K562 (cell line): ENCODE measurements around the gene MX1. TPM values are rescaled to one million over a fixed set of nuclear protein-coding genes. Genes with fewer than 3 reads are reported as not detected.

Experiments
- ATAC-seq: fragments of 200-7000 bp; cut with Tn5 transposase; 3 replicates; pipeline ENCODE4 v1.9.1; 2020; ENCODE audit warnings: moderate library complexity
- BruUV-seq: library from RNA; stranded (reverse); fragments of 400-500 nt; replicated peaks from 2 replicates; lab custom pipeline; 2021; lab: Mats Ljungman, UMichigan
- CTCF ChIA-PET: fragments of 300-600 bp; formaldehyde crosslinking; extraction: SDS; loops from one replicate; lab custom pipeline; 2021; ENCODE audit warnings: low intra/inter-chr PET ratio; lab: Yijun Ruan, JAX
- POLR2A ChIA-PET: fragments of 300-600, 350-650 bp; sonication (Branson Sonifier 250); formaldehyde crosslinking; extraction: SDS; loops from one replicate; lab custom pipeline; 2021; ENCODE audit warnings: antibody characterized with exemption, inconsistent platforms; lab: Yijun Ruan, JAX
- DNase-seq, 4 experiments: peaks; one replicate each; pipeline versions ENCODE4 v3.0.0 to v3.0.0-alpha.2; 2011 to 2018; ENCODE audit warnings: low spot score in 3 of 4, mixed read lengths in 3 of 4; ENCODE audit errors: extremely low read depth in 1 of 4
- FAIRE-seq: peaks from 2 replicates; lab custom pipeline; 2011; peaks lifted over from hg19 to GRCh38; lab: Jason Lieb, UNC
- H2AFZ ChIP-seq: 2 replicates; pipeline ENCODE4 v1.6.0; 2011; ENCODE audit warnings: low read depth, low read length, control low read depth, inconsistent platforms
- H3K27ac ChIP-seq: fragments of 200-600 bp; 3 replicates; pipeline ENCODE4 v1.8.0; 2011; ENCODE audit warnings: low read depth, mild to moderate bottlenecking, control low read depth, inconsistent platforms, low read length, moderate library complexity, mixed read lengths; ENCODE audit errors: extremely low read depth
- H3K27me3 ChIP-seq, 2 experiments: fragments of 300-600 bp in 1 of 2; 2 replicates in 1 of 2; 3 replicates in 1 of 2; pipeline versions ENCODE4 v1.6.0 to v1.8.0; 2011; ENCODE audit warnings: inconsistent platforms in 2 of 2, low read length in 2 of 2, mild to moderate bottlenecking in 1 of 2, mixed read lengths in 1 of 2, moderate library complexity in 1 of 2; ENCODE audit not compliant: control insufficient read depth in 2 of 2, insufficient read depth in 2 of 2
- H3K36me3 ChIP-seq: fragments of 300-600 bp; 3 replicates; pipeline ENCODE4 v1.8.0; 2011; ENCODE audit warnings: mild to moderate bottlenecking, low read length, inconsistent platforms; ENCODE audit not compliant: control insufficient read depth, insufficient read depth
- H3K4me1 ChIP-seq, 2 experiments: fragments of 200-600 bp in 1 of 2; replicated peaks in 1 of 2; 2 replicates in 1 of 2; 3 replicates in 1 of 2; pipeline versions ENCODE4 v1.5.1 to v1.8.0; 2011; ENCODE audit warnings: inconsistent platforms in 2 of 2, low read length in 2 of 2, mild to moderate bottlenecking in 1 of 2, mixed read lengths in 1 of 2, moderate library complexity in 1 of 2; ENCODE audit not compliant: control insufficient read depth in 2 of 2, insufficient read depth in 2 of 2
- H3K4me2 ChIP-seq: 2 replicates; pipeline ENCODE4 v1.6.1; 2011; ENCODE audit warnings: low read length, control low read depth, inconsistent platforms, mixed read lengths; ENCODE audit not compliant: insufficient read depth
- H3K4me3 ChIP-seq: fragments of 200-600 bp; sonication (generic), shearing (Covaris generic); 2 replicates; pipeline ENCODE4 v1.5.1; 2016; ENCODE audit warnings: control low read depth, inconsistent platforms
- H3K79me2 ChIP-seq: fragments of 200-600 bp; 3 replicates; pipeline ENCODE4 v1.8.0; 2011; ENCODE audit warnings: low read length, inconsistent platforms; ENCODE audit not compliant: control insufficient read depth, insufficient read depth
- H3K9ac ChIP-seq, 2 experiments: 2 replicates each; pipeline versions ENCODE4 v1.6.0 to v1.6.1; 2011; ENCODE audit warnings: low read depth in 2 of 2, low read length in 2 of 2, control low read depth in 1 of 2, inconsistent platforms in 1 of 2, mild to moderate bottlenecking in 1 of 2, mixed read lengths in 1 of 2; ENCODE audit not compliant: insufficient read depth in 1 of 2
- H3K9me1 ChIP-seq: one replicate; pipeline ENCODE4 v1.6.0; 2011; ENCODE audit warnings: inconsistent platforms, mild to moderate bottlenecking, low read length, moderate library complexity; ENCODE audit not compliant: control insufficient read depth, insufficient read depth
- H3K9me3 ChIP-seq: replicated peaks from 2 replicates; pipeline ENCODE4 v1.5.1; 2011; ENCODE audit warnings: low read depth, low read length, inconsistent platforms; ENCODE audit not compliant: control insufficient read depth, insufficient read depth
- H4K20me1 ChIP-seq: replicated peaks from 2 replicates; pipeline ENCODE4 v1.6.1; 2011; ENCODE audit warnings: low read length, inconsistent platforms, mixed read lengths; ENCODE audit not compliant: control insufficient read depth, insufficient read depth
- BACH1 ChIP-seq: fragments of 200-800 bp; sonication (Bioruptor generic); IDR thresholded peaks from 2 replicates; pipeline ENCODE4 v1.6.1; 2016; ENCODE audit warnings: missing genetic modification characterization, missing compliant biosample characterization
- CEBPB ChIP-seq: fragments of 450-650 bp; IDR thresholded peaks from 2 replicates; pipeline ENCODE4 v1.6.1; 2016; ENCODE audit warnings: missing genetic modification characterization, missing compliant biosample characterization
- DIDO1 ChIP-seq: fragments of 450-650 bp; IDR thresholded peaks from 2 replicates; pipeline ENCODE4 v1.6.1; 2016; ENCODE audit warnings: low read depth, missing biosample characterization, missing genetic modification characterization
- NFIX ChIP-seq: fragments of 250-450 bp; sonication (Bioruptor Pico); IDR thresholded peaks from 2 replicates; pipeline ENCODE4 v1.4.0; 2020; ENCODE audit warnings: low read depth, mild to moderate bottlenecking, moderate library complexity
- RERE ChIP-seq: sonication (generic); formaldehyde crosslinking; IDR thresholded peaks from 2 replicates; pipeline ENCODE4 v1.8.0; 2023; ENCODE audit warnings: missing genetic modification reagents, mild to moderate bottlenecking, borderline replicate concordance
- RNF219 ChIP-seq: fragments of 250-450 bp; sonication (Bioruptor Pico); IDR thresholded peaks from 2 replicates; pipeline ENCODE4 v1.5.0; 2022; ENCODE audit warnings: mild to moderate bottlenecking
- WGBS: fragments of 100-300 bp; shearing (Covaris generic); methylation state at CpG from one replicate; pipeline ENCODE4 v1.1.6; 2016; ENCODE audit warnings: low coverage, mixed read lengths; ENCODE audit not compliant: insufficient coverage; ENCODE audit errors: missing lambda C conversion rate; 5-methylcytosine and 5-hydroxymethylcytosine counted together
- in situ Hi-C: fragments of 300-500 bp; cut with MboI; formaldehyde crosslinking; loops from 4 replicates; pipeline ENCODE4 v1.15.0; 2018; ENCODE audit warnings: inconsistent platforms, mixed read lengths
- intact Hi-C: fragments of 100-400 bp; cut with micrococcal nuclease; formaldehyde crosslinking; loops from 2 replicates; pipeline ENCODE4 v1.14.2; 2022
- polyA plus RNA-seq, 8 experiments: library from polyadenylated mRNA; depleted of rRNA in 4 of 8; stranded (reverse) in 5 of 8; unstranded in 3 of 8; fragments of >200 nt; fragmentation: Nextera tagmentation in 2 of 8; fragmentation: Illumina TruSeq in 1 of 8; extraction: Ambion mirVana in 2 of 8; extraction: Trizol in 1 of 8; gene quantifications; 2 replicates each; pipeline versions ENCODE4 v1.2.1 to v1.2.3, GENCODE V29; 2011 to 2014; ENCODE audit warnings: inconsistent platforms in 1 of 8, missing spikeins in 1 of 8
- total RNA-seq, 7 experiments: library from RNA; depleted of rRNA in 6 of 7; stranded (reverse); fragments of >200 nt in 6 of 7; fragmentation: Illumina TruSeq in 2 of 7; extraction: Trizol in 2 of 7; gene quantifications; 2 replicates each; pipeline versions ENCODE4 v1.2.1 to v1.2.3, GENCODE V29; 2011 to 2021; ENCODE audit warnings: low replicate concordance in 1 of 7
- TF ChIP-seq, protein P1 (sequence below): fragments of 450-650 bp; IDR thresholded peaks from 2 replicates; pipeline ENCODE4 v1.6.1; 2017; ENCODE audit warnings: antibody characterized with exemption, mild to moderate bottlenecking
- TF ChIP-seq, protein P2 (sequence below): sonication (generic); formaldehyde crosslinking; IDR thresholded peaks from 2 replicates; pipeline ENCODE4 v1.8.1; 2022; ENCODE audit warnings: missing genetic modification reagents

Gene MX1
- total and polyA plus RNA-seq, 9 of the 15 experiments (the other 6 are each of a cell fraction or from before 2014, with no cell fraction given): 0.07 to 0.51 (median 0.21) TPM; not detected in 5

DNA sequence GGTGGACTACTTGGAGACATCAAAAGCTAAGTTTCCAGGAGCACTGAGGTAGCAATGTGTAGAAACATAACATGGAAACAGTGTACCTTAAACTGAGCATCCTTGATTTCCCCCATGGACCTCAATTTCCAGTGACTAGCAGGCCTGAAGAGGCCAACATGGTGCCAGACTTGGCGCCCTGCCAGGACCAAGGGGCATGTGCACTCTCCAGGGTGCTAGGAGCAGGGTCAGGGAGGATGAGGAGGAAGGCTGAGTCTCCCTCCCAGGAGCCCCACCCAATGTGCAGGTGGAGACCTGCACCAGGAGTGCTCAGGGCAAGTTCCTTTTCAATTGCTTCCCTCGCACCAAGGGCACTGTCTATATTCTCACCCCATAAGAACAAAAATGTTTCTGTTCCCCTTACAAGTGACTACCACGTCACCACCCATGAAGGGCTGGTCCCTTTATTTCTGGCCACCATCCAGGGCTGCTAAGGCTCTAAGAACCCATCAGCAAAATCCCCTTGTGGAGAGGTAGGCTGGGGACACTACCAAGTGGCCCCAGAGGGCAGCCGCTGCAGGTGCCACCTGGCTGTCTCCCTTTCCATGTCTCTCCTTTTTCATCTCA is 39.2 kb downstream of the MX1 start:
- no peak for DNase-seq
- Histone ChIP-seq H3K9me1 (no peaks in the 10 kb centered on the region), H3K9me3 (no peaks in the 10 kb centered on the region), H3K9ac (no peak overlapping the region), H3K36me3 (no peaks in the 10 kb centered on the region), H2AFZ (no peak overlapping the region), H3K27me3 (peaks cover 8 to 20% of the 10 kb centered on the region in 2 experiments; a peak in 4 of 5 replicates), H3K4me1 (no peaks in the 10 kb centered on the region), H4K20me1 (no peaks in the 10 kb centered on the region), H3K4me2 (no peak overlapping the region), H3K79me2 (no peaks in the 10 kb centered on the region), H3K4me3 (no peak overlapping the region), H3K27ac (no peak overlapping the region)
- ATAC-seq: no peak
- intact Hi-C loops (no loop called here), in situ Hi-C loops (no loop called here)
- FAIRE-seq: no peak
- 2% methylated on average over 4 of the region's 4 CpGs for WGBS
- POLR2A ChIA-PET: no interaction called here
- no TSS peak for BruUV-seq
- CTCF ChIA-PET: no interaction called here
- no peak for TF ChIP-seq RERE (CRISPR knock-in tag)
- TF ChIP-seq, protein P1, sequence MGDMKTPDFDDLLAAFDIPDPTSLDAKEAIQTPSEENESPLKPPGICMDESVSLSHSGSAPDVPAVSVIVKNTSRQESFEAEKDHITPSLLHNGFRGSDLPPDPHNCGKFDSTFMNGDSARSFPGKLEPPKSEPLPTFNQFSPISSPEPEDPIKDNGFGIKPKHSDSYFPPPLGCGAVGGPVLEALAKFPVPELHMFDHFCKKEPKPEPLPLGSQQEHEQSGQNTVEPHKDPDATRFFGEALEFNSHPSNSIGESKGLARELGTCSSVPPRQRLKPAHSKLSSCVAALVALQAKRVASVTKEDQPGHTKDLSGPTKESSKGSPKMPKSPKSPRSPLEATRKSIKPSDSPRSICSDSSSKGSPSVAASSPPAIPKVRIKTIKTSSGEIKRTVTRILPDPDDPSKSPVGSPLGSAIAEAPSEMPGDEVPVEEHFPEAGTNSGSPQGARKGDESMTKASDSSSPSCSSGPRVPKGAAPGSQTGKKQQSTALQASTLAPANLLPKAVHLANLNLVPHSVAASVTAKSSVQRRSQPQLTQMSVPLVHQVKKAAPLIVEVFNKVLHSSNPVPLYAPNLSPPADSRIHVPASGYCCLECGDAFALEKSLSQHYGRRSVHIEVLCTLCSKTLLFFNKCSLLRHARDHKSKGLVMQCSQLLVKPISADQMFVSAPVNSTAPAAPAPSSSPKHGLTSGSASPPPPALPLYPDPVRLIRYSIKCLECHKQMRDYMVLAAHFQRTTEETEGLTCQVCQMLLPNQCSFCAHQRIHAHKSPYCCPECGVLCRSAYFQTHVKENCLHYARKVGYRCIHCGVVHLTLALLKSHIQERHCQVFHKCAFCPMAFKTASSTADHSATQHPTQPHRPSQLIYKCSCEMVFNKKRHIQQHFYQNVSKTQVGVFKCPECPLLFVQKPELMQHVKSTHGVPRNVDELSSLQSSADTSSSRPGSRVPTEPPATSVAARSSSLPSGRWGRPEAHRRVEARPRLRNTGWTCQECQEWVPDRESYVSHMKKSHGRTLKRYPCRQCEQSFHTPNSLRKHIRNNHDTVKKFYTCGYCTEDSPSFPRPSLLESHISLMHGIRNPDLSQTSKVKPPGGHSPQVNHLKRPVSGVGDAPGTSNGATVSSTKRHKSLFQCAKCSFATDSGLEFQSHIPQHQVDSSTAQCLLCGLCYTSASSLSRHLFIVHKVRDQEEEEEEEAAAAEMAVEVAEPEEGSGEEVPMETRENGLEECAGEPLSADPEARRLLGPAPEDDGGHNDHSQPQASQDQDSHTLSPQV: no peak
- TF ChIP-seq BACH1 (tag): no peak
- peak; percentile 22; the same call in 1 of the 2 replicates for TF ChIP-seq NFIX
- no peak for TF ChIP-seq DIDO1 (tag)
- TF ChIP-seq CEBPB: no peak
- no peak for TF ChIP-seq RNF219 (CRISPR knock-in tag)
- TF ChIP-seq, protein P2, sequence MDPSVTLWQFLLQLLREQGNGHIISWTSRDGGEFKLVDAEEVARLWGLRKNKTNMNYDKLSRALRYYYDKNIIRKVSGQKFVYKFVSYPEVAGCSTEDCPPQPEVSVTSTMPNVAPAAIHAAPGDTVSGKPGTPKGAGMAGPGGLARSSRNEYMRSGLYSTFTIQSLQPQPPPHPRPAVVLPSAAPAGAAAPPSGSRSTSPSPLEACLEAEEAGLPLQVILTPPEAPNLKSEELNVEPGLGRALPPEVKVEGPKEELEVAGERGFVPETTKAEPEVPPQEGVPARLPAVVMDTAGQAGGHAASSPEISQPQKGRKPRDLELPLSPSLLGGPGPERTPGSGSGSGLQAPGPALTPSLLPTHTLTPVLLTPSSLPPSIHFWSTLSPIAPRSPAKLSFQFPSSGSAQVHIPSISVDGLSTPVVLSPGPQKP (CRISPR knock-in tag): no peak
